Mononuclear cell (primary cell): ENCODE measurements around the gene DIS3L2. TPM values are rescaled to one million over a fixed set of nuclear protein-coding genes. Genes with fewer than 3 reads are reported as not detected.
"Not testable (repeated sequence)": the region's sequence is repeated elsewhere in the genome, so short reads cannot be mapped to it uniquely, and the experiment has no call there.

Source experiments
- H3K27me3 ChIP-seq: 2 replicates; pipeline ENCODE4 v1.6.0; 2011; ENCODE audit warnings: low read length, control low read depth; ENCODE audit not compliant: insufficient read depth
- H3K4me1 ChIP-seq: 2 replicates; pipeline ENCODE4 v1.5.1; 2011; ENCODE audit warnings: mild to moderate bottlenecking, low read length, control low read depth; ENCODE audit not compliant: insufficient read depth
- H3K4me3 ChIP-seq: 2 replicates; pipeline ENCODE4 v1.5.1; 2011; ENCODE audit warnings: mild to moderate bottlenecking, low read length, moderate library complexity
- H3K9me3 ChIP-seq: 2 replicates; pipeline ENCODE4 v1.5.1; 2011; ENCODE audit warnings: low read depth, mild to moderate bottlenecking, control low read depth, low read length
- total RNA-seq: library from RNA; depleted of rRNA; stranded (reverse); fragments of >200 nt; gene quantifications from one replicate; pipeline ENCODE4 v1.2.3, GENCODE V29; 2012

Gene DIS3L2
- total RNA-seq, 1 donor: 26.8 TPM

DNA sequence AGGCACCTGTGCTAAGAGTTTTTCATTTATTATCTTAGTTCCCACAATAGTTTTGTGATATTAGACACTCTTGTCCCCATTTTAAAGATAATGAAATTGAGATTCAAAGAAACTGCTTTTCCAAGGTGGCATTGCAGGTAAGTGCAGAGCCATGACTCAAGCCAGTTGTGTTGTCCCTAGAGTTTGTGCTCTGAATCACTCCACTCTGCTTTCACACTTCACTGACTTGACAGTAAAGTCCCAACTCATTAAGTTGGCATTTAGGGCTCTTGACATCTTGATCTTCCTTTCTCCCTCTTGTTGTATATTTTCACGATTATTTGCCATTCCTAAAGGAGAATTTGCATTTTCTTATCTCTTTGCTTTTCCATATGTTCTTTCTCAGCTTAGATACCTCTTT is 114.3 kb downstream of the DIS3L2 start:
- H3K4me1 ChIP-seq: peaks cover 14% of the 10 kb centered on the region
- H3K4me3 ChIP-seq: no peak overlapping the region
- no peaks in the 10 kb centered on the region for H3K27me3 ChIP-seq
- H3K9me3 ChIP-seq: no peaks in the 10 kb centered on the region

DNA sequence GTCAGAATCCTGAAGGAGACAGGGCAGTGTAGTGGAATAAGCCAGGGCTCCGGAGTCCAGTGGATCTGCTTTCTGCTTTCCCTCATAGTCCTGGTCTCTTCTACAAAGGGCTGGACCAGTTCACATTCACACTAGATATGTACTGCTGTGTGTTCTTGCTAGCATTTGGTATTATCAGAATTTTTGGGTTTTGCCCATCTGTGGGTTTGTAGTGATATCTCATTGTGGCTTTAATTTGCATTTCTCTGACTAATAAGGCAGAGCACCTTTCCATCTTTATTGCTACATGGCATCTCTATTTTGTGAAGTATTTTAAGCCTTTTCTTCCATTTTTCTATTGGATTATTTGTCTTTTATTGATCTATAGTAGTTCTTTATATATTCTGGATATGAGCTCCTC is 114.8 kb downstream of the DIS3L2 start:
- no peaks in the 10 kb centered on the region for H3K9me3 ChIP-seq
- no peaks in the 10 kb centered on the region for H3K27me3 ChIP-seq
- no peak overlapping the region for H3K4me3 ChIP-seq
- peaks cover 11% of the 10 kb centered on the region for H3K4me1 ChIP-seq

DNA sequence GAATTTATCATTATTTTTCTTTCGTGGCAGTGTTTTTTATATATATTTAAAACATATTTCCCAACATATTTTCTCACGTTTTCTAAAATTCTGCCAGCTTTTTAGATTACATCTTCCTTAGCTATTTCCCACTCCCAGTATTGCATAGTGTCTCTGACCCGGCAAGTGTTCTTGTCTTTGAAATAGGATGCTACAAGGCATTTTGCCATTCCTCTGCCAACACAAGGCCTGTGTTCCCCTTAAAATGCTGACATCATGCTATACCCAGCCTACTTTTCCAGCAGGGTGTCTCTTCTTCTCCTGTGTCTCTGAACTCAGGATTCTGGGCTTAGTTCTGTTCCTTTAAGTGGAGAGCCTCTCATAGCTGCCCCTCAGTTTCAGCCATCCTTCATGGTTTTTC is 115.2 kb downstream of the DIS3L2 start:
- Histone ChIP-seq H3K27me3 (no peaks in the 10 kb centered on the region), H3K9me3 (no peaks in the 10 kb centered on the region), H3K4me3 (no peak overlapping the region), H3K4me1 (peaks cover 8% of the 10 kb centered on the region)

DNA sequence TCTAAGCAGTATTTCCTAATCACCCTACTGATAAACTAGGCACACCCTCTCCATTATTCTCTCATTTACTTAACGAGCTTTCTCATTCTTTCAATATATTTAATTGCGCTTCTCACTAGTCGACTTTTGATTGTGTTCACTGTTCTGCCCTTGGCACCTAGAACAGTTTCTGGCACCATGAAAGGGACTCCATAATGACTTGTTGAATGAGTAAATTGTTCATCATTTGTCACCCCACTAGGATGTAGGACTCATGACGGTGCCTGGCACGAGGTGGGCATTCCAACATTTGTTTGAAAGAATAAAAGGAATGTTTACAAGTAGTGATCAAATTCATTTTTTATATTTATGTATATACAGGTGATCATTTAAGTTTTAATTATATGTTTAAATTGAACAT is 123.7 kb downstream of the DIS3L2 start:
- Histone ChIP-seq H3K4me3 (no peak overlapping the region), H3K4me1 (no peaks in the 10 kb centered on the region), H3K27me3 (no peaks in the 10 kb centered on the region), H3K9me3 (no peaks in the 10 kb centered on the region)

DNA sequence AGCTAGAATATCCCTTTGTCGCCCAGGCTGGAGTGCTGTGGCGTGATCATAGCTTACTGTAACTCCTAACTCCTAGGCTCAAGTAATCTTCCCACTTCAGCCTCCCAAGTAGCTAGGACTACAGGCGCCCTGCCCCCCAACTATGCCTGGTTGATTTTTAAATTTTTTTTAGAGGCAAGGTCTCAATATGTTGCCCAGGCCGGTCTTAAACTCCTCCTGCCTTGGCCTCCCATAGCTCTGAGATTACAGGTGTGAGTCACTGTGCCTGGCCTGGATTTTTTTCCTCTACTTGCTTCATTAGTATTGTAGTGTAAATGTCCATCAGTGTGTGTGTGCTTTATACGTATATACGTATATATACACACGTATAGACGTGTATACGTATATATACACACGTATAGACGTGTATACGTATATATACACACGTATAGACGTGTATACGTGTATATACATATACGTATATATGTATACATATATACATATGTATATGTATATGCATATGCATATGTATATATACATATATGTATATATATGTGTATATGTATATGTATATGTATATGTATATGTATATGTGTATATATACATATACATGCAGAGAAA is 124.4 kb downstream of the DIS3L2 start:
- Histone ChIP-seq H3K4me3 (no peak overlapping the region), H3K27me3 (no peaks in the 10 kb centered on the region), H3K4me1 (no peaks in the 10 kb centered on the region), H3K9me3 (no peaks in the 10 kb centered on the region)

DNA sequence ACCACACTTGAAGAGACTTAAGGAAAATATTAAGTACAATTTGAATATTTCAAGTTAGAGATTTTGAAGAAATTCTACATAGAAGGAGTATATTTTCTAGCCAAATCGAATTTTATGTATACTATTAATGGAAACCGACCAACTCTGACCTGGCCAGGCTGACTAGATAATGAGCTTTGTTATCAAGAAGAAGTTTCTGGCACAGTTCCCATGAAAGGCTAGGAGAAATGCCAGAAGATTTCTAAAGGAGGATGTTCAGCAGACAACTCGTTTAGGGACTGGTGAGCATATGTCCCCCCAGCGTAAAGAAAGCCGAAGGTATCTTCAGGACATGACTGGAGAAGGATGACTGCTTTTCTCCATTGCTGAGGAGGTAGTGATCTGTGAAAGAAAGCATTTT is 127.3 kb downstream of the DIS3L2 start:
- no peak overlapping the region for H3K4me3 ChIP-seq
- H3K27me3 ChIP-seq: no peaks in the 10 kb centered on the region
- H3K4me1 ChIP-seq: no peaks in the 10 kb centered on the region
- H3K9me3 ChIP-seq: no peaks in the 10 kb centered on the region

DNA sequence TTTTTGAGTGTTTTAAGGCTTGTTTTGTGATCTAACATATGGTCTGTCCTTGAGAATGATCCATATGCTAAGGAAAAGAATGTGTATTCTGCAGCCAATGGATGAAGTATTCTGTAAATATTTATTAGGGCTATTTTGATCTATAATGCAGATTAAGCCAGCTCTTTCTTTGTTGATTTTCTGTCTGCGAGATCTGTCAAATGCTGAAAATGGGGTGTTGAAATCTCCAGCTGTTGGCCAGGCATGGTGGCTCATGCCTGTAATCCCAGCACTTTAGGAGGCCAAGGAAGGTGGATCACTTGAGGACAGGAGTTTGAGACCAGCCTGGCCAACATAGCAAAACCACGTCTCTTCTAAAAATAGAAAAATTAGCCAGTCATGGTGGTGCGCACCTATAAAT is 132.7 kb downstream of the DIS3L2 start:
- peaks cover 8% of the 10 kb centered on the region for H3K9me3 ChIP-seq
- no peak overlapping the region for H3K4me3 ChIP-seq
- H3K27me3 ChIP-seq: no peaks in the 10 kb centered on the region
- H3K4me1 ChIP-seq: no peaks in the 10 kb centered on the region

DNA sequence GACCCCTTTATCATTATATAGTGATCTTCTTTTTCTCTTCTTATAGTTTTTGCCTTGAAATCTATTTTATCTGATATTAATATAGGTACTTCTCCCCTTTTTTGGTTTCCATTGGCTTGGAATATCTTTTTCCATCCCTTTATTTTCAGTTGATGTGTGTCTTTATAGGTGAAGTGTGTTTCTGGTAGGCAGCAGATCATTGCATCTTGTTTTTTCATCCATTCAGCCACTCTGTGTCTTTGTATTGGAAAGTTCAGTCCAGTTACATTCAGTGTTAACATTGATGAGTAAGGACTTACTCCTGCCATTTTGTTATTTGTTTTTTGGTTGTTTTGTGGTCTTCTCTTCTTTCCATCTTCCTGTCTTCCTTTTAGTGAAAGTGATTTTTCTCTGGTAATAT is 133.4 kb downstream of the DIS3L2 start:
- H3K4me1 ChIP-seq: no peaks in the 10 kb centered on the region
- H3K27me3 ChIP-seq: no peaks in the 10 kb centered on the region
- no peak overlapping the region for H3K4me3 ChIP-seq
- H3K9me3 ChIP-seq: peaks cover 8% of the 10 kb centered on the region

DNA sequence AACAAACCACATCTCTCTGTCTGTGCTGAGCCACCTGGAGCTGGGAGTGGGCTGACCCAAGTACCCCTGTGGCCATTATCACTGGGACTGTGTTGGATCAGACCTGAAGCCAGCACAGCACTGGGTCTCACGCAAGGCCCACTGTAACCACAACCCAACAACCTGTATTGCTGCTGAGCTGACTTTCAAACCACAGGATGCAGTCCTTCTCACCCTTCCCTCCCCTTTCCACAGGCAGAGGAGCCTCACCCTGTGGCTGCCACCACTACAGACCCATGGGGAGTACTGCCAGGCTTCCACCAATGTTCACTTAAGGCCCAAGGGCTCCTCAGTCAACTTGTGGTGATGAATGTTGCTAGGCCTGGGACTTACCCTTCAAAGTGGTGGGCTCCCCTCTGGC is 135.7 kb downstream of the DIS3L2 start:
- Histone ChIP-seq H3K27me3 (no peaks in the 10 kb centered on the region), H3K4me1 (no peaks in the 10 kb centered on the region), H3K9me3 (peaks cover 8% of the 10 kb centered on the region), H3K4me3 (no peak overlapping the region)

DNA sequence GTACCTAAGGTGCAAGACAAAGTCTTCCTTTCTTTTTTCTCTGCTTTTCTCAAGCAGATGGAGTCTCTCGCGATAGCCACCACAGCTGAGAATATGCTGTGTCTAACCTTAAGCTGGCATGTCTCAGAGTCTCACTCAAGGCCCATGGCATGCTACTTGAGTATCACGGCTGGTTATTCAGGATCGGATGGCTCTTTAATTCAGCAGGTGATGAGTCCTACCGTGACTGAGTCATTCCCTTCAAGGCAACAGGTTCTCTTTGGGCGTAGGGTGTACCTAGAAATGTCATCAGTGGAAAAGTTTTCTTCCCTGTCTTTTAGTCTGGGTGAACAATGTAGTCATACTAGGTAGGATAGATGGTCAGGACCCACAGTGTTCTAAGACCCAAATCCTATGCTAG is 136.2 kb downstream of the DIS3L2 start:
- Histone ChIP-seq H3K4me1 (no peaks in the 10 kb centered on the region), H3K4me3 (no peak overlapping the region), H3K9me3 (peaks cover 8% of the 10 kb centered on the region), H3K27me3 (no peaks in the 10 kb centered on the region)

DNA sequence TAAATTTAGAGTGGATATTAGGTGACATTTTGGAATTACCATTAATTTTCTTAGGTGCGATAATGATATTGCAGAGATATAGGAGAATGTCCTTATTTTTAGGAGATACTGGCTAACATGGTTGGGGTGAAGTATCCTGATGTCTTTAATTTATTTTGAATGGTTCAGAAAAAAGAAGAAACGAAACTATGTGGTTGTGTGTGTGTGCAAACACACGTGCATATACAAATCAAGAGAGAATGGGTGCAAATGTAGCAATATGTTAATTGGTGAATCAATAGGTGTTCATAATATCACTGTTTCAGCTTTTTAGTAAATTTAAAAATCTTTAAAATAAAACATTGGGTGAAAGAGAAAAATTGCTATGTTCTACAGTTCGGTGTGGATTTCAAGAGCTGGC is 140.9 kb downstream of the DIS3L2 start:
- Histone ChIP-seq H3K4me1 (no peaks in the 10 kb centered on the region), H3K9me3 (no peaks in the 10 kb centered on the region), H3K27me3 (no peaks in the 10 kb centered on the region)

DNA sequence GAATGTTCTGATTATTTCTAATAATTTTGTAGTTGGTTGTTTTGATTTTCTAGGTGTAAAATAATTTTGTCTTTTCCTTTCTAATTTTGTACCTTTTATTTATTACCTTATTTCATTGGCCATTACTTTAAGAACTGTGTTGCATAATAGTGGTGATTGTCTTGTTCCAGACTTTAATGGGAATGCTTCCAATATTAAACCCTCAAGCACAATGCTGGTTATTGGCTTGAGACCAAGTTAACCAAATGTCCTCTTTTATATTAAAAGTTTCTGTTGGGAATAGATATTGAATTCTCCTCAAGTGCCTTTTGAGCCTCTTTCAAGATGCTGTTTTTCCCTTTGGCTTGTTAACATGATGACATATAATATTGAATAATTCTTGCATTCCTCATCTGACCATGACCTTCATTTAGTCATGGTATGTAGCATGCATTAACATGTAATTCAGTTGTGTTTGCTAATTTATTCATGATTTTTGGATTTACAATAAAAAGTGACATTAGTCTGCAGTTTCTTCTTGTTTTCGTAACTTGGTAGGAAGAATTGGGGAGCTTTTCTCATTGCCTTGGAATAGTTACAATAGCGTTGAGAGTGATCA is 141.7 kb downstream of the DIS3L2 start:
- Histone ChIP-seq H3K4me1 (no peaks in the 10 kb centered on the region), H3K4me3 (no peak overlapping the region), H3K27me3 (no peaks in the 10 kb centered on the region), H3K9me3 (no peaks in the 10 kb centered on the region)

More for the DNA sequence above, 140.9 kb downstream of the DIS3L2 start:
- H3K4me3 ChIP-seq: no peak overlapping the region

DNA sequence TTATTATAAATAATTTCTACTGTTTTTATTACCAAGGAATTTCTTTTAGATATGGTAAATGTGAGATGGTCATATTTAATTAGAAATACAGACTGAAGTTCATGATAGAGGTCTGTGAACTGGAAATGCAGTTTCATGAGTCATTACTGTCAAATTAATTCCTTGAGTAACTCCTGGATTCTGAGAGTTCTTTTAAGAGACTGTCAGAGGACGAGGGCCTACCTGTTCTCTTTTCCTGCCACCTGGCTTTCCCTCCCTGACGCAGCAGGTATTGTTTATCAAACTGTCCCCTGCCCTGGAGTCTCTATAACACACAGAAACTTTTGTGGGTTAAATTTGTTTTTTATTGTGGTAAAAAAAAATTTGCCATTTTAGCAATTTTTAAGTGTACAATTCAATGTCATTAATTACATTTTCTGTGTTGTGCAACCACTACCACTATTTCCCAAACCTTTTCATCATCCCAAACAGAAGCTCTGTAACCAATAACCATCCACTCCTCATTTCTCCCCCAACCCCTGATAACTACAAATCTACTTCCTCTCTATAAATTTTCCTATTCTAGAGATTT is 142.6 kb downstream of the DIS3L2 start:
- H3K27me3 ChIP-seq: no peaks in the 10 kb centered on the region
- no peaks in the 10 kb centered on the region for H3K4me1 ChIP-seq
- H3K9me3 ChIP-seq: no peaks in the 10 kb centered on the region
- no peak overlapping the region for H3K4me3 ChIP-seq

DNA sequence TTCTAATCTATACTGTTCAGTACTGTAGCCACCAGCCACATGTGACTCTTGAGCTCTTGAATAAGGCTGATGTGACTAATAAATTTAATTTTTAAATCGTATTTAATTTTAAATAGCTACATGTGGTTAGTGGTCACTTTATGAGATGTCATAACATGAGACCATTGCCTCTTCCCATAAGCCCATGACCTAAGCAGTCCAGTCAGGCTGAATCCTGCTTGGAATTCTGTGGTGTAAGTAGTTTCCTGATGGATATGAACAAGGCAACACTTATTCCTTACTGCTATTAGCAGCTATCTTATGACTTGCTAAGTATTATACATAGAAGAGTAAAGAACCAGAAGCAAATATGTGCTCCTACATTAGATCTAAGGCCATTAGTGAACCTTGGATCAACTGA is 150.0 kb downstream of the DIS3L2 start:
- Histone ChIP-seq H3K9me3 (no peaks in the 10 kb centered on the region), H3K27me3 (no peaks in the 10 kb centered on the region), H3K4me3 (no peak overlapping the region), H3K4me1 (no peaks in the 10 kb centered on the region)

DNA sequence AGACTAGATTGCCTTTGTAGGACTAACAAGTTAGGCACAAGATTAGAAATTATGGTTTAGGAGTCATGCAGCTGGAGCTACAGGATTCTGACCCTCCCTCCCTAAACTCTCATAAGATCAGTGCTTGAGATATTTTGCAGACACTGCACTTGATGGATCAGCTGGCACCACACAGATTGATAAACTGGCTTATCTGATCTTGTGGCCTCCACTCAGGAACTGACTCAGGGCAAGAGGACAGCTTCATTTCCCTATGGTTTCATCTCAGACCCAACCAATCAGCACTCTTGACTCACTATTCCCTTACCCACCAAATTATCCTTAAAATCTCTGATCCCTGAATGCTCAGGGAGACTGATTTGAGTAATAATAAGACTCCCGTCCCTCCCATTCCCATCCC is 152.3 kb downstream of the DIS3L2 start:
- H3K27me3 ChIP-seq: no peaks in the 10 kb centered on the region
- no peaks in the 10 kb centered on the region for H3K9me3 ChIP-seq
- no peak overlapping the region for H3K4me3 ChIP-seq
- no peaks in the 10 kb centered on the region for H3K4me1 ChIP-seq

DNA sequence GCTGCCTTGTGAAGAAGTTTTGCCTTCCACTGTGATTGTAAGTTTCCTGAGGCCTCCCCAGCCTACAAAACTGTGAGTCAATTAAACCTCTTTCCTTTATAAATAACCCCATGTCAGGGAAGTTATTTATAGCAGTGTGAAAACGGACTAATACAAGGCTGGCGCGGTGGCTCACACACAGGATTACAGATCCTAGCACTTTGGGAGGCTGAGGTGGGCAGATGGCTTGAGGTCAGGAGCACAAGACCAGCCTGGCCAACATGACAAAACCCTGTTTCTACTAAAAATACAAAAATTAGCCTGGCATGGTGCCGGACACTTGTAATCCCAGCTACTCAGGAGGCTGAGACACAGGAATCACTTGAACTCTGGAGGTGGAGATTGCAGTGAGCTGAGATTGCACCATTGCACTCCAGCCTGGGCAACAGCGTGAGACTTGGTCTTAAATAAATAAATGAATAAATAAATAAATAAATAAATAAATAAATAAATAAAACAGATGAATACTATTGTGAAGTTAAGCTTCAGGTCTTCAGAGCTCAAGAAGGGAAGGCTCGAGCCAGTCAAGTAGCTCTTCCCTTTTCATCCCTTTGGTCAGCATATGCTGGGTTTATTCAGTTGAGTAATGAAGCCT is 154.3 kb downstream of the DIS3L2 start:
- not testable (repeated sequence) for H3K4me1 ChIP-seq, H3K4me3 ChIP-seq, H3K27me3 ChIP-seq, H3K9me3 ChIP-seq
